GM12878 (cell line): ENCODE measurements around the gene GALNTL6. TPM values are rescaled to one million over a fixed set of nuclear protein-coding genes. Genes with fewer than 3 reads are reported as not detected.

Experiments used
- ATAC-seq: fragments of 200-7000 bp; cut with Tn5 transposase; 3 replicates; pipeline ENCODE4 v1.9.1; 2020; ENCODE audit warnings: mild to moderate bottlenecking, moderate library complexity
- BruUV-seq: library from RNA; stranded (reverse); fragments of 400-500 nt; replicated peaks from 2 replicates; lab custom pipeline; 2021; lab: Mats Ljungman, UMichigan
- CTCF ChIA-PET: fragments of 300-600 bp; sonication (Branson Sonifier 250); formaldehyde crosslinking; extraction: SDS; loops from one replicate; lab custom pipeline; 2021; ENCODE audit warnings: inconsistent platforms; lab: Yijun Ruan, JAX
- POLR2A ChIA-PET: fragments of 350-600 bp; formaldehyde crosslinking; extraction: SDS; loops from one replicate; lab custom pipeline; 2021; ENCODE audit warnings: inconsistent platforms; lab: Charles Lee
- RAD21 ChIA-PET: fragments of 300-600 bp; sonication (Branson Sonifier 250); formaldehyde crosslinking; loops from one replicate; lab custom pipeline; 2023; ENCODE audit warnings: antibody characterized with exemption; ENCODE audit not compliant: unreplicated experiment; lab: Charles Lee
- SMC1A ChIA-PET: fragments of 300-600 bp; sonication (Branson Sonifier 250); formaldehyde crosslinking; loops from one replicate; lab custom pipeline; 2023; ENCODE audit not compliant: unreplicated experiment, uncharacterized antibody; lab: Charles Lee
- DNase-seq: peaks from one replicate; pipeline ENCODE4 v3.0.0-alpha.2; 2011; ENCODE audit warnings: low read depth, low spot score
- FAIRE-seq: peaks from 3 replicates; lab custom pipeline; 2011; peaks lifted over from hg19 to GRCh38; lab: Jason Lieb, UNC
- H2AFZ ChIP-seq: 2 replicates; pipeline ENCODE4 v1.6.0; 2011; ENCODE audit warnings: low read depth, low read length, control low read depth; ENCODE audit not compliant: control insufficient read depth
- H3K27ac ChIP-seq: 2 replicates; pipeline ENCODE4 v1.5.1; 2011; ENCODE audit warnings: control low read depth; ENCODE audit not compliant: control insufficient read depth, insufficient read depth
- H3K27me3 ChIP-seq, 2 experiments: replicated peaks in 1 of 2; 2 replicates each; pipeline versions ENCODE4 v1.6.0 to v1.6.1; 2011; ENCODE audit warnings: low read length in 1 of 2; ENCODE audit not compliant: control insufficient read depth in 2 of 2, insufficient read depth in 2 of 2
- H3K36me3 ChIP-seq, 2 experiments: 2 replicates each; pipeline ENCODE4 v1.5.1; 2011; ENCODE audit warnings: low read length in 1 of 2; ENCODE audit not compliant: control insufficient read depth in 2 of 2, insufficient read depth in 2 of 2
- H3K4me1 ChIP-seq: 2 replicates; pipeline ENCODE4 v1.6.1; 2011; ENCODE audit warnings: mild to moderate bottlenecking, low read length, moderate library complexity, mixed read lengths; ENCODE audit not compliant: control insufficient read depth, insufficient read depth
- H3K4me2 ChIP-seq: 2 replicates; pipeline ENCODE4 v1.6.0; 2011; ENCODE audit warnings: control low read depth; ENCODE audit not compliant: control insufficient read depth, insufficient read depth
- H3K4me3 ChIP-seq: fragments of 200-600 bp; sonication (generic); 2 replicates; pipeline ENCODE4 v1.5.1; 2016
- H3K79me2 ChIP-seq: 2 replicates; pipeline ENCODE4 v1.6.0; 2011; ENCODE audit warnings: low read length; ENCODE audit not compliant: control insufficient read depth, insufficient read depth
- H3K9ac ChIP-seq: 2 replicates; pipeline ENCODE4 v1.8.0; 2011; ENCODE audit warnings: low read length, control low read depth, mixed read lengths; ENCODE audit not compliant: control insufficient read depth, insufficient read depth
- H3K9me3 ChIP-seq: replicated peaks from 3 replicates; pipeline ENCODE4 v1.5.1; 2011; ENCODE audit warnings: mild to moderate bottlenecking, low read length; ENCODE audit not compliant: control insufficient read depth, insufficient read depth
- H4K20me1 ChIP-seq: 2 replicates; pipeline ENCODE4 v1.6.0; 2011; ENCODE audit not compliant: control insufficient read depth, insufficient read depth
- ATF7 ChIP-seq: fragments of 450-650 bp; IDR thresholded peaks from 2 replicates; pipeline ENCODE4 v1.6.1; 2016; ENCODE audit warnings: low read depth, mild to moderate bottlenecking
- CEBPZ ChIP-seq: fragments of 150-350 bp; IDR thresholded peaks from 2 replicates; pipeline ENCODE4 v1.6.1; 2016; ENCODE audit warnings: low read depth, low read length
- CTCF ChIP-seq, 3 experiments: IDR thresholded peaks in 2 of 3; conservative IDR thresholded peaks in 1 of 3; 2 replicates each; pipeline ENCODE4 v1.5.1; 2011; ENCODE audit warnings: low read depth in 3 of 3, low read length in 3 of 3, mild to moderate bottlenecking in 3 of 3, control low read depth in 2 of 3, moderate library complexity in 2 of 3, inconsistent platforms in 1 of 3, mixed read lengths in 1 of 3; ENCODE audit not compliant: control insufficient read depth in 2 of 3, insufficient read depth in 1 of 3; ENCODE audit errors: extremely low read depth in 1 of 3
- EGR1 ChIP-seq, 2 experiments: IDR thresholded peaks; 1 replicate in 1 of 2; 2 replicates in 1 of 2; pipeline ENCODE4 v1.6.1; 2011 to 2012; ENCODE audit warnings: low read depth in 2 of 2, low read length in 2 of 2, borderline replicate concordance in 1 of 2, mild to moderate bottlenecking in 1 of 2, moderate library complexity in 1 of 2
- EP300 ChIP-seq, 2 experiments: fragments of 150-350 bp in 1 of 2; IDR thresholded peaks; 2 replicates each; pipeline ENCODE4 v1.6.1; 2011 to 2012; ENCODE audit warnings: low read depth in 2 of 2, low read length in 2 of 2, borderline replicate concordance in 1 of 2, improper control_type of control experiment in 1 of 2, inconsistent platforms in 1 of 2; ENCODE audit not compliant: control insufficient read depth in 1 of 2
- ESRRA ChIP-seq: IDR thresholded peaks from 2 replicates; pipeline ENCODE4 v1.6.1; 2012; ENCODE audit warnings: mild to moderate bottlenecking, low read length, improper control_type of control experiment
- ETV6 ChIP-seq, 2 experiments: fragments of 450-650 bp in 1 of 2; IDR thresholded peaks in 1 of 2; conservative IDR thresholded peaks in 1 of 2; 2 replicates each; pipeline ENCODE4 v1.6.1; 2014; ENCODE audit warnings: antibody characterized with exemption in 1 of 2, borderline replicate concordance in 1 of 2, low read depth in 1 of 2, mild to moderate bottlenecking in 1 of 2, moderate library complexity in 1 of 2
- IRF4 ChIP-seq: IDR thresholded peaks from 2 replicates; pipeline ENCODE4 v1.6.1; 2011; ENCODE audit warnings: low read depth, low read length
- MAX ChIP-seq: IDR thresholded peaks from 2 replicates; pipeline ENCODE4 v1.6.1; 2012; ENCODE audit warnings: low read depth, low read length, improper control_type of control experiment
- MEF2B ChIP-seq: fragments of 450-650 bp; IDR thresholded peaks from 2 replicates; pipeline ENCODE4 v1.6.1; 2018; ENCODE audit warnings: mild to moderate bottlenecking, moderate library complexity; ENCODE audit not compliant: partially characterized antibody, poor library complexity, severe bottlenecking
- MYC ChIP-seq: IDR thresholded peaks from 2 replicates; pipeline ENCODE4 v1.6.1; 2011; ENCODE audit warnings: mild to moderate bottlenecking, low read length, moderate library complexity, inconsistent platforms; ENCODE audit not compliant: insufficient read depth, insufficient replicate concordance, insufficient read length, severe bottlenecking
- NFYA ChIP-seq: IDR thresholded peaks from 2 replicates; pipeline ENCODE4 v1.6.1; 2011; ENCODE audit warnings: low read depth, mild to moderate bottlenecking, low read length, improper control_type of control experiment, borderline replicate concordance
- ZNF217 ChIP-seq: fragments of 450-650 bp; IDR thresholded peaks from 2 replicates; pipeline ENCODE4 v1.6.1; 2017; ENCODE audit warnings: antibody characterized with exemption, mild to moderate bottlenecking
- ZNF384 ChIP-seq: IDR thresholded peaks from 2 replicates; pipeline ENCODE4 v1.6.1; 2012; ENCODE audit warnings: low read depth, mild to moderate bottlenecking, low read length, improper control_type of control experiment, borderline replicate concordance
- ZSCAN29 ChIP-seq: fragments of 450-650 bp; IDR thresholded peaks from 2 replicates; pipeline ENCODE4 v1.6.1; 2017; ENCODE audit warnings: mild to moderate bottlenecking, moderate library complexity
- ZZZ3 ChIP-seq: IDR thresholded peaks from 2 replicates; pipeline ENCODE4 v1.6.1; 2011; ENCODE audit warnings: low read depth; ENCODE audit not compliant: control insufficient read depth, insufficient read length
- WGBS: methylation state at CpG from one replicate; pipeline ENCODE4 v1.1.6; 2016; ENCODE audit warnings: low lambda C conversion rate; ENCODE audit not compliant: insufficient replicate concordance, insufficient coverage; ENCODE audit errors: missing lambda C conversion rate; 5-methylcytosine and 5-hydroxymethylcytosine counted together
- in situ Hi-C: fragments of 300-500 bp; cut with MboI; formaldehyde crosslinking; loops from 9 replicates; pipeline ENCODE4 v1.14.3; 2018; ENCODE audit warnings: mixed read lengths
- intact Hi-C: fragments of 100-400 bp; cut with micrococcal nuclease; formaldehyde crosslinking; loops from one replicate; pipeline ENCODE4 v1.14.2; 2022; ENCODE audit not compliant: unreplicated experiment
- polyA plus RNA-seq, 11 experiments: library from polyadenylated mRNA; depleted of rRNA in 4 of 11; unstranded in 6 of 11; stranded (reverse) in 5 of 11; fragments of >200 nt; fragmentation: Nextera tagmentation in 4 of 11; fragmentation: Illumina TruSeq in 1 of 11; extraction: Ambion mirVana in 4 of 11; extraction: Trizol in 1 of 11; gene quantifications; 1 replicate in 1 of 11; 2 replicates in 10 of 11; pipeline versions ENCODE4 v1.2.1 to v1.2.3, GENCODE V29; 2011 to 2016; ENCODE audit warnings: inconsistent platforms in 2 of 11, missing spikeins in 2 of 11, low read depth in 1 of 11
- total RNA-seq, 4 experiments: library from RNA; depleted of rRNA in 3 of 4; stranded (reverse); fragments of >200 nt in 3 of 4; fragmentation: Illumina TruSeq in 1 of 4; extraction: Trizol in 1 of 4; gene quantifications; 2 replicates each; pipeline versions ENCODE4 v1.2.1 to v1.2.3, GENCODE V29; 2013 to 2021

GALNTL6 gene
- total and polyA plus RNA-seq, 10 of the 15 experiments (the other 5 are each of a cell fraction or from before 2014, with no cell fraction given) = 0.01 to 0.29 TPM; not detected in 8

- ATAC-seq (no peak), DNase-seq (no peak), FAIRE-seq (no peak)
- RAD21 ChIA-PET = interaction anchor here (1.2 to 2.3 kb wide), 13 partner anchors 11 to 407 kb away, joined by 4 to 98 read pairs (median 10); partner anchors contain the start of gene GALNT7
- Histone ChIP-seq H3K27ac (no peak overlapping the region), H3K9ac (no peak overlapping the region), H3K9me3 (no peaks in the 10 kb centered on the region), H3K4me3 (no peak overlapping the region), H3K4me2 (no peak overlapping the region), H3K27me3 (no peaks in the 10 kb centered on the region), H3K36me3 (no peaks in the 10 kb centered on the region), H3K4me1 (no peaks in the 10 kb centered on the region), H3K79me2 (no peaks in the 10 kb centered on the region), H2AFZ (no peak overlapping the region), H4K20me1 (no peaks in the 10 kb centered on the region)
- in situ Hi-C loops = no loop called here
- SMC1A ChIA-PET = interaction anchor here (0.6 to 4.7 kb wide), 26 partner anchors 9 to 420 kb away, joined by 3 to 99 read pairs (median 8); partner anchors contain the start of gene HMGB2
- no TSS peak for BruUV-seq
- 53% methylated on average over 8 of the region's 8 CpGs for WGBS
- CTCF ChIA-PET = interaction anchor here (0.6 to 4.9 kb wide), 35 partner anchors 8 to 1107 kb away, joined by 3 to 175 read pairs (median 11); no protein-coding TSS in a partner anchor
- TF ChIP-seq NFYA (no peak), ATF7 (no peak), ZNF384 (no peak), MEF2B (no peak), EGR1 (IDR thresholded peaks at IDR 0.05; ENCODE audit: borderline replicate concordance in 1 of 2, low read depth in 2 of 2, low read length in 2 of 2) (no peak), ZZZ3 (no peak), MAX (no peak), ESRRA (no peak), ZNF217 (no peak), IRF4 (no peak), ZSCAN29 (no peak), CTCF (IDR thresholded peaks at IDR 0.05 in 2 of 3, conservative IDR thresholded peaks at IDR 0.05 in 1 of 3; ENCODE audit: control insufficient read depth in 2 of 3, extremely low read depth in 1 of 3, insufficient read depth in 1 of 3, low read depth in 3 of 3, low read length in 3 of 3) (no peak), EP300 (IDR thresholded peaks at IDR 0.05; ENCODE audit: borderline replicate concordance in 1 of 2, control insufficient read depth in 1 of 2, low read depth in 2 of 2, low read length in 2 of 2) (no peak), MYC (no peak), ETV6 (conservative IDR thresholded peaks at IDR 0.05 in 1 of 2, IDR thresholded peaks at IDR 0.05 in 1 of 2; ENCODE audit: borderline replicate concordance in 1 of 2, low read depth in 1 of 2) (no peak), CEBPZ (no peak)
- POLR2A ChIA-PET = no interaction called here
- intact Hi-C loops = loop anchor here (1.0 to 2.0 kb wide), 3 partner anchors 245 to 482 kb away; no protein-coding TSS in a partner anchor
Observed at GRCh38 chr4:173012608-173013007, 1199.4 kb downstream of the GALNTL6 start.
